ENCODE measurements around the gene ADAM8.
"Not testable (repeated sequence)": the region's sequence is repeated elsewhere in the genome, so short reads cannot be mapped to it uniquely, and the experiment has no call there.

The ADAM8 gene

GRCh38 chr10:133231946-133232574 lies 44.6 kb downstream of the ADAM8 start:
- no peak for DNase-seq (ENCODE audit: low read depth in 1 of 2, low spot score in 1 of 2)
- TF ChIP-seq JUND (IDR thresholded peaks at IDR 0.05; ENCODE audit: low read depth) = no peak
- in situ Hi-C loops (cut with HindIII; ENCODE audit: low pct_unique_long_range_greater_than_20kb, low sequenced_read_pairs) = no loop called here

GRCh38 chr10:133231244-133231945 lies 45.3 kb downstream of the ADAM8 start:
- no peak for DNase-seq (ENCODE audit: low read depth in 1 of 2, low spot score in 1 of 2)
- in situ Hi-C loops (cut with HindIII; ENCODE audit: low pct_unique_long_range_greater_than_20kb, low sequenced_read_pairs) = no loop called here
- no peak for TF ChIP-seq JUND (IDR thresholded peaks at IDR 0.05; ENCODE audit: low read depth)

- no peak for DNase-seq (ENCODE audit: low read depth in 1 of 2, low spot score in 1 of 2)
- in situ Hi-C loops (cut with HindIII; ENCODE audit: low pct_unique_long_range_greater_than_20kb, low sequenced_read_pairs) = no loop called here
- TF ChIP-seq JUND (IDR thresholded peaks at IDR 0.05; ENCODE audit: low read depth) = no peak
These were observed 46.1 kb downstream of the ADAM8 start for GRCh38 chr10:133230387-133231195.

- no peak for DNase-seq (ENCODE audit: low read depth in 1 of 2, low spot score in 1 of 2)
These were observed 46.7 kb downstream of the ADAM8 start, which contains the start of gene UTF1 for GRCh38 chr10:133230044-133230361. Gene UTF1, plus strand, starts transcription at chr10:133230217. Its CDS starts 72 bp downstream, at chr10:133230289.

GRCh38 chr10:133229265-133230043 lies 47.2 kb downstream of the ADAM8 start:
- in situ Hi-C loops (cut with HindIII; ENCODE audit: low pct_unique_long_range_greater_than_20kb, low sequenced_read_pairs) = no loop called here
- DNase-seq (ENCODE audit: low read depth in 1 of 2, low spot score in 1 of 2) = no peak
- TF ChIP-seq JUND (IDR thresholded peaks at IDR 0.05; ENCODE audit: low read depth) = no peak

More at GRCh38 chr10:133230044-133230361, 46.7 kb downstream of the ADAM8 start, which contains the start of gene UTF1:
- no peak for TF ChIP-seq JUND (IDR thresholded peaks at IDR 0.05; ENCODE audit: low read depth)
- in situ Hi-C loops (cut with HindIII; ENCODE audit: low pct_unique_long_range_greater_than_20kb, low sequenced_read_pairs) = no loop called here

- no peak for TF ChIP-seq JUND (IDR thresholded peaks at IDR 0.05; ENCODE audit: low read depth)
- DNase-seq (ENCODE audit: low read depth in 1 of 2, low spot score in 1 of 2) = no peak
- in situ Hi-C loops (cut with HindIII; ENCODE audit: low pct_unique_long_range_greater_than_20kb, low sequenced_read_pairs) = no loop called here
These were observed 49.4 kb downstream of the ADAM8 start for GRCh38 chr10:133227256-133227655.

- TF ChIP-seq JUND (IDR thresholded peaks at IDR 0.05; ENCODE audit: low read depth) = no peak
- DNase-seq (ENCODE audit: low read depth in 1 of 2, low spot score in 1 of 2) = no peak
- in situ Hi-C loops (cut with HindIII; ENCODE audit: low pct_unique_long_range_greater_than_20kb, low sequenced_read_pairs) = no loop called here
These were observed 50.3 kb downstream of the ADAM8 start for GRCh38 chr10:133226251-133226808.

- in situ Hi-C loops (cut with HindIII; ENCODE audit: low pct_unique_long_range_greater_than_20kb, low sequenced_read_pairs) = no loop called here
- no peak for DNase-seq (ENCODE audit: low read depth in 1 of 2, low spot score in 1 of 2)
- TF ChIP-seq JUND (IDR thresholded peaks at IDR 0.05; ENCODE audit: low read depth) = no peak
These were observed 50.9 kb downstream of the ADAM8 start for GRCh38 chr10:133225707-133226191.

GRCh38 chr10:133224756-133225372 lies 51.8 kb downstream of the ADAM8 start:
- no peak for DNase-seq (ENCODE audit: low read depth in 1 of 2, low spot score in 1 of 2)
- in situ Hi-C loops (cut with HindIII; ENCODE audit: low pct_unique_long_range_greater_than_20kb, low sequenced_read_pairs) = no loop called here
- TF ChIP-seq JUND (IDR thresholded peaks at IDR 0.05; ENCODE audit: low read depth) = no peak

GRCh38 chr10:133224076-133224475 lies 52.6 kb downstream of the ADAM8 start:
- in situ Hi-C loops (cut with HindIII; ENCODE audit: low pct_unique_long_range_greater_than_20kb, low sequenced_read_pairs) = no loop called here
- DNase-seq (ENCODE audit: low read depth in 1 of 2, low spot score in 1 of 2) = no peak
- no peak for TF ChIP-seq JUND (IDR thresholded peaks at IDR 0.05; ENCODE audit: low read depth)

- DNase-seq (ENCODE audit: low read depth in 1 of 2, low spot score in 1 of 2); in situ Hi-C loops (cut with HindIII; ENCODE audit: low pct_unique_long_range_greater_than_20kb, low sequenced_read_pairs): not testable (repeated sequence)
These were observed 54.9 kb downstream of the ADAM8 start for GRCh38 chr10:133221756-133222155.
